Fibroblast of peridontal ligament (primary cell): ENCODE data around the gene CKAP5.
A peak's percentile ranks its signal among the peaks of the same experiment; 100 is the strongest.
"Not testable (repeated sequence)": the region's sequence is repeated elsewhere in the genome, so short reads cannot be mapped to it uniquely, and the experiment has no call there.

ENCODE experiments used
- DNase-seq: peaks from one replicate; pipeline ENCODE4 v3.0.0-alpha.2; 2010; ENCODE audit errors: extremely low read depth

Gene CKAP5

GRCh38 chr11:46855167-46855566 lies 9.1 kb upstream of the CKAP5 start:
- no peak for DNase-seq

- DNase-seq: no peak
Measured at GRCh38 chr11:46850829-46851380, 4.8 kb upstream of the CKAP5 start.

DNA sequence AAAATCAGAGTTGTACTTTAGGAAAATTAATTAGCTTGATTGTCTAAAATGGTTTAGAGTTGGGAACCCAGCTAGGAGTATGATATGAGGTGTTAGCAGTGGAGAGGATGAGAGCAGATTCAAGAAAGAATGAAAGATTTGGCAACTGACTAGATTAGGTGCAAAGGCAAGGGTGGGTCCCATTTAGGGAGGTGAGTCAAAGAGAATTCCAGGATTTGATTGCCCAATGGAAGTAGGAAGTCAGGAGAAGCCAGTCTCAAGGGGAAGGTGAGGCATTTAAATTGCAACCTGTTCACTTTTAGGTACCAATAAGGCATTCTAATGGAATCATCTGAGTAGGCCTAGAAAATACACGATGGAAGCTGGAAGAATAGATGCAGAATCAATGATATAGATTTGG lies 3.6 kb upstream of the CKAP5 start:
- DNase-seq: no peak

- DNase-seq: no peak
Measured at GRCh38 chr11:46846510-46846830, 390 bp upstream of the CKAP5 start.

GRCh38 chr11:46845440-46845739 lies 690 bp downstream of the CKAP5 start:
- DNase-seq: no peak

DNA sequence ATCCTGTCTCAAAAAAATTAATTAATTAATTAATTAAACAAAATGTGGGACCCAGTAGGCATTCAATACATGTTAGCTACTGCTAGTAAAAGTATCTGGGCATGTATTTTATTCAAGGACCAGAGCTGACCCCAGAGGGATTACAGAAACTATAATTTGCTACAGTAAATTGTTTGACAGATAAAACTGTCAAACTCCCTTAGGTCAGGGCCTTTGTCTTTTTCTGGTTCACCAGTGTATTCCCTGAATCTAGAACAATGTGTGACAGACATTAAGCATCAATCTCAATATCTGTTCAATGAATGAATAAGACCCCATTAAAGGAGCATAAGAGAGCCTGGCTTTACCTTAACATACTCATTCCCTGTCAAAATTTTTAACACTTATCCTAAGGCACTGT lies 6.0 kb downstream of the CKAP5 start:
- no peak for DNase-seq

DNA sequence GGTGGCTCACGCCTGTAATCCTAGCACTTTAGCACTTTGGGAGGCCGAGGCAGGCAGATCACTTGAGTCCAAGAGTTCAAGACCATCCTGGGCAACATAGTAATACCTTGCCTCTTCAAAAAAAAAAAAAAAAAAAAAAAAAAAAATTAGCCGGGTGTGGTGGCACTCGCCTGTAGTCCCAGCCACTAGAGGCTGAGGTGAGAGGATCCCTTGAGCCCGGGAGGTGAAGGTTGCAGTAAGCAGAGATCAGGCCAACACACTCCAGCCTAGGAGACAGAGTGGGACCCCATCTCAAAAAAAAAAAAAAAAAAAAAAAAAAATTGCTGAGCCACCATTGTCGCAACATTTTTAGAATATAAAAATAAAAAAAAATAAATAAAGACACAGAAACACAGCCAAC lies 7.6 kb downstream of the CKAP5 start:
- DNase-seq: no peak

GRCh38 chr11:46837860-46838259 lies 8.2 kb downstream of the CKAP5 start:
- no peak for DNase-seq

DNA sequence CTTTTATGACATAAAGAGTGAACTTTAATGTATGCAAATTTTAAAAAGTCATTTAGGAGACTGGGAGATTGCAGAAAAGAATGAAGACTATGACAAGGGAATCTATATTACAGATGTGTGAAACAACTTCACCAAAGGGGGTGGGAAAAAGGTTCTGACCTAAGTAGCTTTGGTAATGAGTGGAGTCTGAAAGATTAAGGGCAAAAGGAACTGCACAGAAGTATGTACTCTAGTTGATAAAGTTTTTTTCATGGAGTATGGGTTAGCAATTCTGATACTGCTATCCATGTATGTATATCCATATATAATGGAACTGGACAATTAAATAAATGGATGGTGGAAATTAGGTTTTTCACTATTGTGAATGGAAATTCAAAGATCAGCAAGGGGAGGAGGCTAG lies 9.2 kb downstream of the CKAP5 start:
- no peak for DNase-seq

GRCh38 chr11:46836431-46836830 lies 9.6 kb downstream of the CKAP5 start:
- no peak for DNase-seq

DNA sequence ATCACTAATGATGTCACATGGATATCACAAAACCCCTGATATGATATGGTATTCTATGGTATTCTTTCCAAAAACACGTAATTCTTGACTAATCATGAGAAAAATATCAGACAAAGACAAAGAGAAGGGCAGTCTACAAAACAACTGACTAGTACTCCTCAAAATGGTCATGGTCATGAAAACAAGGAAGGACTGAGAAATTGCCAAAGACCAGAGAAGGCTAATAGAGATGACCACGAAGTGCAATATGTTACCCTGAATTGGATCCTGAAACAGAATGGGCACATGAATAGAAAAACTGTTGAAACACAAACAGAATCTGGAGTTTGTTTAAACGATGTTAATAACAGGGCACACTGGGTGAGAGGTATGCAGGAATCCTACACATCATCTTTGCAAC lies 10.2 kb downstream of the CKAP5 start:
- no peak for DNase-seq

- no peak for DNase-seq
Measured at GRCh38 chr11:46834821-46835220, 11.3 kb downstream of the CKAP5 start.

DNA sequence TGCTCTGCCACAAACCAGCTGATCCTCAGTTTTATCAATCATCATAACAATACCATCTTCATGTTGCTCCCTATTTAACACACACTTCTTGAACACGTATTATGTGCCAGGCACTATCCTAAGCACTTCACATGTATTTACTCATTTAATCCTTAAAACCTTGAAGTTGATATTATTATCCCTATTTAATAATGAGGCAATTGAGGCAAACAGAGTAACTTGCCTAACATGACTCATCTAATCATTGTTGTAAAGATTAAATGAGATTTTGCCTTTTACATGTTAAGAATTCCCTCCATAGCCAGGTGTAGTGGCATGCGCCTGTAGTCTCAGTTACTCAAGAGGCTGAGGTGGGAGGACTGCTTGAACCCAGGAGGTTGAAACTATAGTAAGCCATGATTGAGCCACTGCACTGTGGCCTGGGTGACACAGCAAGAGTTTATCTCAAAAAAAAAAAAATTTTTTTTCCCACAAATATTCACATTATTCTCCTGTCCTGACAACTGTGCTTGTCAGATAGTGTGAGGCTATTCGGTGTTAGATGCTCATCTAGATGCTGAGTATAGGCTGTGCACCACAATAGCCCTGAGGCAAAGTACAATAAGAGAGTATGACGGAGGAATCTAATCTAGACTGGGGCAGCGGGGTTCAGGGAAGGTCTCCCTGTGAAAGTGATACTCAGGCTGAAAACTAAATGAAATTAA lies 13.4 kb downstream of the CKAP5 start:
- no peak for DNase-seq

GRCh38 chr11:46827995-46828394 lies 18.1 kb downstream of the CKAP5 start:
- peak; percentile 54 for DNase-seq

DNA sequence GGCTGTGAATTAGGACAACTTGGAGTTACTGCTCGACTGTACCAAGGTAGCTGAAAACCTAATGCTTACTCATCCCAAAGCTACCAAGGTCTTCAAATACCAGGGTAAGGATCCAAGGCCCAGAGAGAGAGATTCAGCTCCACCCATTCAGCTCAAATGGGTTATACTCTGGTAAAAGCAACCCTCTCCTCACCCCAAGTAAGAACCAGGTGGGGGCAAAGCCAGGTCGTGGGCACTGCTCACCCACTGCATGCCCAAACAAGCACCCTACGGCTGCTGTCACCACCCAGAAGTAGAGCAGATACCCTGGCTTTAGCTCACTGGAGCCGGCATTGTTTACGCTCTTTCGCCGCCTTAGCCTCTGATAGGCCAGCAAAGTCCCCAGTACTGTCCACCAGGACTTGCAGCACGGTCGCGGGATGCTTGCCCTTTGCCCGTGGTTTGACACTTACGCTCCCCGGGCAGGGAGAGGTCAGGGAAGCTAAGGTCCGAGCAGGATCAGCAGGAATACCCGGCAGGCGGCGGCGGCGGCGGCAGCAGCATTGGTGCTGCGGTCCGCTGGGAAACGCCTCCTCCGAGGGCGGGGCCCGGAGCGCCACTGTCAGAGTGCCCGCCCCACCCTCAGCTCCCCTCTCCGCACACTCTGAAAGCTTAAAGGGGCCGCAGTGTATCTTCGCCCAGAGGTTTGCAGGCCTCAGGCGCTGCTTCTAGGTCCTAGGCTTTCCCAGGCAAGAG lies 19.6 kb downstream of the CKAP5 start:
- DNase-seq: peak; percentile 64

DNA sequence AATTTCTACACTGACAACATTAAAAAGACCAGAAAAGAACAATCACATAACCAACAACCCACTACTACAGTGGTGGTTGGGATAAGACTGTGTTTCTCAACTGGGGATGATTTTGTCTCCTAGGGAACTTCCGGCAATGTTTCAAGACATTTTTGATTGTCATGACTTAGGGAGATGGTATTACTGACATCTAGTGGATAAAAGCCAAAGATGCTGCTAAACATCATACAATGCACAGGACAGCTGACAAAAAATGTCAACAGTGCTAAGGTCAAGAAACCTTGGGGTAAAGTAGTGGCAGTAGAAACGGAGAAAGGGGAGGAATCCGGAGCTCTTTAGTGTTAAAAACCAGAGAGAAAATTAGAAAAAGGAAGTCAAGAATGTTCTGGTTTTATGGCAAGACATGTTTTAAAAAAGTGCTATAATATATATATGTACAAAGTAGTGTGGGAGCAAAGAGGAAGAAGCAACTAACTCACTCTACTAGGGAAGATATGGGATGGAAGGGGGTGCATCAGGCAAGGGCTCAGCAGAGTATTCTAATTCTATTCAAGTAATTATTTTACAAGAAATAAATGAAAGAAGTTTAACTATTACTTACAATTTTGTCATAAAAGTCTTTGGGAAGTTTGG lies 37.2 kb downstream of the CKAP5 start:
- peak; percentile 54 for DNase-seq

GRCh38 chr11:46801694-46802470 lies 44.2 kb downstream of the CKAP5 start:
- DNase-seq: no peak

- DNase-seq: no peak
Measured at GRCh38 chr11:46800177-46800576, 45.9 kb downstream of the CKAP5 start.

GRCh38 chr11:46799725-46800124 lies 46.4 kb downstream of the CKAP5 start:
- not testable (repeated sequence) for DNase-seq

GRCh38 chr11:46778416-46778815 lies 67.7 kb downstream of the CKAP5 start:
- no peak for DNase-seq

- no peak for DNase-seq
Measured at GRCh38 chr11:46776878-46777277, 69.2 kb downstream of the CKAP5 start.

- no peak for DNase-seq
Measured at GRCh38 chr11:46769636-46770221, 76.4 kb downstream of the CKAP5 start.
